Osteocyte (in vitro differentiated cells): ENCODE results near the gene SGF29. TPM values are rescaled to one million over a fixed set of nuclear protein-coding genes. Genes with fewer than 3 reads are reported as not detected.
A peak's percentile ranks its signal among the peaks of the same experiment; 100 is the strongest.
"Not testable (repeated sequence)": the region's sequence is repeated elsewhere in the genome, so short reads cannot be mapped to it uniquely, and the experiment has no call there.

ENCODE experiments used
- DNase-seq: peaks from one replicate; pipeline ENCODE4 v3.0.0; 2021; ENCODE audit warnings: mixed read lengths; ENCODE audit not compliant: unreplicated experiment; ENCODE audit errors: extremely low spot score
- H3K27ac Mint-ChIP-seq: one replicate; pipeline ENCODE4 v1.8.0; 2021; ENCODE audit warnings: mild to moderate bottlenecking, mixed read lengths; ENCODE audit not compliant: unreplicated experiment
- H3K27me3 Mint-ChIP-seq: one replicate; pipeline ENCODE4 v1.8.0; 2021; ENCODE audit warnings: mixed read lengths; ENCODE audit not compliant: unreplicated experiment
- H3K36me3 Mint-ChIP-seq: one replicate; pipeline ENCODE4 v1.8.0; 2021; ENCODE audit warnings: mixed read lengths; ENCODE audit not compliant: unreplicated experiment
- H3K4me1 Mint-ChIP-seq: one replicate; pipeline ENCODE4 v1.8.0; 2021; ENCODE audit warnings: mixed read lengths; ENCODE audit not compliant: unreplicated experiment
- H3K4me3 Mint-ChIP-seq: one replicate; pipeline ENCODE4 v1.8.0; 2021; ENCODE audit warnings: mild to moderate bottlenecking, moderate library complexity, mixed read lengths; ENCODE audit not compliant: unreplicated experiment
- H3K9me3 Mint-ChIP-seq: one replicate; pipeline ENCODE4 v1.8.0; 2021; ENCODE audit warnings: mixed read lengths; ENCODE audit not compliant: unreplicated experiment
- total RNA-seq: library from RNA; stranded (reverse); gene quantifications from 2 replicates; pipeline ENCODE4 v1.2.1, GENCODE V29; 2021
- TF ChIP-seq, protein P1 (sequence below): fragments of 200-600 bp; sonication (generic); IDR thresholded peaks from 2 replicates; pipeline ENCODE4 v1.5.0; 2021; ENCODE audit warnings: antibody characterized with exemption, mild to moderate bottlenecking, moderate library complexity

Gene SGF29
- total RNA-seq, 1 donor from 2014 or later, result 29.7 TPM

DNA sequence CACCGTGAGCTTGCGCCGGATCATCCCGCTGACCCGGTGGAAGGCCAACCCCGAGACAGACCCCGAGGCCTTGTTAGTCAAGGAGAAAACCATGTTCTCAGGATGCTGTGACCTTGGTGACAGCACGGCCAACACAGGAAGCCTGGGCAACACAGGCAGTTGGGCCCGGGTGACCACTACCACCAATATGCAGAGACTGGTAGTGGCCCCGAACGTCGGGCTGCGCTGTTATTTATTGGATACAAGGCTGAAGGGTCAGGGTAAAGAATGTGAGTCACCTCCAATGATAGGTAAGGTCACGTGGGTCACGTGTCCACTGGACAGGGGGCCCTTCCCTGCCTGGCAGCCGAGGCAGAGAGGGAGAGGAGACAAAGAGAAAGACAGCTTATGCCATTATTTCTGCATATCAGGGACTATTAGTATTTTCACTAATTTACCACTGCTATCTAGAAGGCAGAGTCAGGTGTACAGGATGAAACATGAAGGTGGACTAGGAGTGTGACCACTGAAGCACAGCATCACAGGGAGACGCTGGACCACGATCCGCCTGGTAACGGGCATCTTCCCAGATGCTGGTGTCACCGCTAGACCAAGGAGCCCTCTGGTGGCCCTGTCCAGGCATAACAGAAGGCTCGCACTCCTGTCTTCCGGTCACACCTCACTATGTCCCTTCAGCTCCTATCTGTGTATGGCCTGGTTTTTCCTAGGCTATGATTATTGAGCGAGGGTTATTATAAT, 61.9 kb downstream of the SGF29 start:
- not testable (repeated sequence) for H3K9me3 Mint-ChIP-seq, H3K4me3 Mint-ChIP-seq, H3K27me3 Mint-ChIP-seq, H3K27ac Mint-ChIP-seq, H3K36me3 Mint-ChIP-seq, H3K4me1 Mint-ChIP-seq, DNase-seq
- TF ChIP-seq, protein P1, sequence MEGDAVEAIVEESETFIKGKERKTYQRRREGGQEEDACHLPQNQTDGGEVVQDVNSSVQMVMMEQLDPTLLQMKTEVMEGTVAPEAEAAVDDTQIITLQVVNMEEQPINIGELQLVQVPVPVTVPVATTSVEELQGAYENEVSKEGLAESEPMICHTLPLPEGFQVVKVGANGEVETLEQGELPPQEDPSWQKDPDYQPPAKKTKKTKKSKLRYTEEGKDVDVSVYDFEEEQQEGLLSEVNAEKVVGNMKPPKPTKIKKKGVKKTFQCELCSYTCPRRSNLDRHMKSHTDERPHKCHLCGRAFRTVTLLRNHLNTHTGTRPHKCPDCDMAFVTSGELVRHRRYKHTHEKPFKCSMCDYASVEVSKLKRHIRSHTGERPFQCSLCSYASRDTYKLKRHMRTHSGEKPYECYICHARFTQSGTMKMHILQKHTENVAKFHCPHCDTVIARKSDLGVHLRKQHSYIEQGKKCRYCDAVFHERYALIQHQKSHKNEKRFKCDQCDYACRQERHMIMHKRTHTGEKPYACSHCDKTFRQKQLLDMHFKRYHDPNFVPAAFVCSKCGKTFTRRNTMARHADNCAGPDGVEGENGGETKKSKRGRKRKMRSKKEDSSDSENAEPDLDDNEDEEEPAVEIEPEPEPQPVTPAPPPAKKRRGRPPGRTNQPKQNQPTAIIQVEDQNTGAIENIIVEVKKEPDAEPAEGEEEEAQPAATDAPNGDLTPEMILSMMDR, result peak; percentile 76

DNA sequence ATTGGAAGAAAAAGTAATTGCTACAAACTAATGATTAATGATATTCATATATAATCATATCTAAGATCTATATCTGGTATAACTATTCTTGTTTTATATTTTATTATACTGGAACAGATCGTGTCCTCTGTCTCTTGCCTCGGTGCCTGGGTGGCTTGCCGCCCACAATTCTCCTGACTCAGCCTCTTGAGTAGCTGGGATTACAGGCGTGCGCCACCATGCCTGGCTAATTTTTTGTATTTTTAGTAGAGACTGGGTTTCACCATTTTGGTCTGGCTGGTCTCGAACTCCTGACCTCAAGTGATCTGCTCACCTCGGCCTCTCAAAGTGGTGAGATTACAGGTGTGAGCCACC, 62.5 kb downstream of the SGF29 start:
- H3K36me3 Mint-ChIP-seq, H3K4me1 Mint-ChIP-seq, H3K27me3 Mint-ChIP-seq, H3K4me3 Mint-ChIP-seq, H3K27ac Mint-ChIP-seq, DNase-seq, H3K9me3 Mint-ChIP-seq: not testable (repeated sequence)

DNA sequence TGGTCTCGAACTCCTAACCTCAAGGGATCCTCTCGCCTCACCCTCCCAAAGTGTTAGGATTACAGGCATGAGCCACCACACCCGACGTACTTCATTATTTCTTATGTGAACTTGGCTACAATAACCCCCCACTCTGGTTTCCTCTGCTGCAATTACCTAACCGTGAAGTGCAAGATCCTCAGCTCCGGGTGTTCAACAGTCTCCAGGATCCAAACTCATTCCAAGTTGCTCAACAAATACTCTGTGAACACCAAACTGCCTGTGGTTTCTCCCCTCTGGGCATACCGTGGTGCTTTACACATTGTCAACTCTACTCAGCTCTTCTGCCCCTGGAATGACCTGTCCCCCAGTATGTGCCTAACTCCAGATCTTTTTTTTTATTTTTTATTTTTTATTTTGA, 62.9 kb downstream of the SGF29 start:
- no peak overlapping the region for H3K27ac Mint-ChIP-seq
- TF ChIP-seq, protein P1, result no peak
- no peaks in the 10 kb centered on the region for H3K4me1 Mint-ChIP-seq
- DNase-seq, result no peak
- H3K27me3 Mint-ChIP-seq, result peaks cover 10% of the 10 kb centered on the region
- H3K4me3 Mint-ChIP-seq, result no peak overlapping the region
- H3K9me3 Mint-ChIP-seq, result no peaks in the 10 kb centered on the region
- no peaks in the 10 kb centered on the region for H3K36me3 Mint-ChIP-seq

DNA sequence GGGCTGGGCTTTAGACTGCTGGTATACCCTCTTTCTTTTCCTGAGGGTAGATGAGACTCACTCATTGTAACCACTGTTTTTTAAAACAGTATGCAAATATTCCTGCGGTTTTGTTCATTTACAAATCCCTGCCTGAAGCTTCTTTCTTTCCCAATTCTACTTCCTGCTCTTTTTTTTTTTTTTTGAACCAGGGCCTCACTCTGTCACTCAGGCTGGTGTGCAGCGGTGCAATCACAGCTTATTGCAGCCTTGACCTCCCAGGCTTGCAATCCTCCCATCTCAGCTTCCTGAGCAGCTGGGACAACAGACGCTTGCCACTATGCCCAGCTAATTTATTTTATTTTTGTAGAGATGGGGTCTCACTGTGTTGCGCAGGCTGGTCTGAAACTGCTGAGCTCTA, 64.2 kb downstream of the SGF29 start:
- Mint-ChIP-seq H3K4me3 (no peak overlapping the region), H3K36me3 (no peaks in the 10 kb centered on the region), H3K9me3 (no peaks in the 10 kb centered on the region), H3K27me3 (peaks cover 15% of the 10 kb centered on the region), H3K27ac (no peak overlapping the region), H3K4me1 (no peaks in the 10 kb centered on the region)
- no peak for DNase-seq
- TF ChIP-seq, protein P1, result no peak

DNA sequence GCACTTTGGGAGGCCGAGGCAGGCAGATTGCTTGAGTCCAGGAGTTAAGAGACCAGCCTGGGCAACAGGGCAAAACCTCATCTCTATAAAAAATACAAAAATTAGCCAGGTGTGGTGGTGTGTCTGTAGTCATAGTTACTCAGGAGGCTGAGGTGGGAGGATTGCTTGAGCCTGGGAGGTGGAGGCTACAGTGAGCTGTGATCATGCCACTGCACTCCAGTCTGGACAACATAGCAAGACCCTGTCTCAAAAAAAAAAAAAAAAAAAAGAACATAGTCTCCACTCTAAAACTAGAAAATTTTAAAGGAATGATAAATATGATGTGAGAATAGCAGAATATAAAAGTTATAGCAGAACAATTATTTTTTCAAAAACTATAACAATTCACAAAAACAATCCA, 66.6 kb downstream of the SGF29 start:
- H3K27ac Mint-ChIP-seq, H3K4me3 Mint-ChIP-seq, H3K4me1 Mint-ChIP-seq, DNase-seq, H3K36me3 Mint-ChIP-seq, H3K9me3 Mint-ChIP-seq: not testable (repeated sequence)
- H3K27me3 Mint-ChIP-seq, result peaks cover 15% of the 10 kb centered on the region

DNA sequence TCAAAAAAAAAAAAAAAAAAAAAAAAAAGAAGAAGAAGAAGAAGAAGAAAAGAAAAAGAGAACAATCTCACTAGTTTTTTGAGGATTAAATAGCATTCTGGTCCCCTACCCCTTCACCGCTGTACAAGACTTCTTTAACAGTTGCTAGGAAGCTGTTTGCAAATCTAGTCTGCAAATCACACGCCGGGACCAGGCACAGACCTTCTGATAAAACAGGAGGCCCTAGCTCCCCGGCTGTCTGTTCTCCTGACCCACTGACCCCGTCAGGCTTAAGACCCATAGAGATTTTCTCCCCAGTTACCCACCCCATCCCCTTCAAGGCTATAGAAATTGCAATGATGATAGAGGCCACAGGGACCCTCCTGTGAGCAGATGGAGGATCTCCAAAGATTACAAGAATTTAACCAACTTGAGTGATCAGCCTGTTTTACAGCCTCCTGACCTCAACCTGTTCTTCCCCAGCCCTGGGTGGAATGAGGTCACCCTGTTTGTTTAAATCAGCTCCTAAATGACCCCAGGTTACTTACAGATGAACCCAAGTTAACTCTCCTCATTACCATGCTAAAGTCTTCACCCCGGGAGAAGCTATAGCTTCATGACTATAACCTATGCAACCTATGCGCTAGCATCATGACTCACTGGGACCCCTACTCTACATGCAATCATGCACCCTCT, 67.9 kb downstream of the SGF29 start:
- no peaks in the 10 kb centered on the region for H3K4me1 Mint-ChIP-seq
- TF ChIP-seq, protein P1, result no peak
- H3K9me3 Mint-ChIP-seq, result no peaks in the 10 kb centered on the region
- H3K27me3 Mint-ChIP-seq, result peaks cover 15% of the 10 kb centered on the region
- no peak for DNase-seq
- H3K36me3 Mint-ChIP-seq, result no peaks in the 10 kb centered on the region
- no peak overlapping the region for H3K27ac Mint-ChIP-seq
- H3K4me3 Mint-ChIP-seq, result no peak overlapping the region

DNA sequence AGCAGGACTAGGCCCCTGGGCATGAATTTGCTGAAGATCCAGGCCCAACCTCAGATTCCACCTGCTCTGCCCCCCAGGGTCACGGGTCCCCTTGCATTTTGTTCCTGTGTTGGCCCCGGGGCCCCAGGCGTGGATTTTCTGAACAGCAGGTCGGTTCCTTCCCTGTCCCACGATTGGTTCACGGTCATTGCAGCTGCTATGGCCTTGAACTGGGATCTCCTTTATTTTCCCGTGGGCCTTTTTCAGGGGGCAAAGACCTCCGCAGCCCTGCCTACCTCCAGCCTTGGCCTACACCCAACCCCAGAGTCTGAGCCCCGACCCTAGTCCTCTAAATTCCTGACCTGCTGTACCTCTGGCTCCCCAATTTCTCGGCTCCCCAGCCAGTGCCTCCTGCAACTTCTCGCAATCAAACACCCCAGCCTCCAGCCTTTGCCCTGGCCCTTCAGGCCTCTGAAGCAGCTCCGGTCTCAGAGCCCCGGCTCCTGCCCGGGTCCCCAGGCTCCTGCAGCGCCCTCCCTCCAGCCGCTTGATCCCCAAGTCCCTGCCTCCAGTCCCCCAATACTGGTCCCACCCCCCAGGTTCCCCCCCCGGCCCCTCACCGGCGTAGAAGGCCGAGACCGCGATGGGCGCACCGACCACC, 68.9 kb downstream of the SGF29 start:
- H3K27ac Mint-ChIP-seq, H3K36me3 Mint-ChIP-seq, H3K9me3 Mint-ChIP-seq, H3K4me3 Mint-ChIP-seq, H3K4me1 Mint-ChIP-seq, DNase-seq: not testable (repeated sequence)
- peaks cover 14% of the 10 kb centered on the region for H3K27me3 Mint-ChIP-seq
